ENCODE results near the gene REV3L.
"Not testable (repeated sequence)": the region's sequence is repeated elsewhere in the genome, so short reads cannot be mapped to it uniquely, and the experiment has no call there.

Gene REV3L

DNA sequence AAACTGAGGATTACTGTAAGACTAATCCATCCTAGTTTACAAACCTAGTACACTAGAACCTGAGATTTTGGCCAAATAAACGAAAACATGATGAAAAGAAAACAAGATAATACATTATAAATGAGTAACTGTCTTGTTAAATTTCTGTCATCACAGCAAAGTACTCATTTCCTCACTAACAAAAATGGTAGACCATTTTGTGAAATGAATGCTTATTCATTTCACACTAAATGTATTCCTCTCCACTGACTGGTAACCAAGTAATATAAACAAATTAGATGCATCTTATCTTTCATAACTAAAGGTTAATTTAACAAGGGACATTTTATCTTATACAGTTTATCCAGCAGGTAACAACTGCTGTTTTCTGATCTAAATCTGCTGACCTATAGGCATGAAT lies 143.7 kb downstream of the REV3L start:
- WGBS, 2 experiments (ENCODE audit: insufficient coverage in 2 of 2): no CpG with 5 or more reads among the region's 1 CpG
- no peak overlapping the region for H3K4me3 ChIP-seq (ENCODE audit: extremely low read depth, insufficient read depth, low read length, poor library complexity, severe bottlenecking)
- H3K4me1 ChIP-seq (ENCODE audit: control insufficient read depth, insufficient read depth, low read length, poor library complexity, severe bottlenecking): no peaks in the 10 kb centered on the region
- H3K36me3 ChIP-seq (ENCODE audit: control insufficient read depth, insufficient read depth, low read length): peaks cover 16% of the 10 kb centered on the region
- no peak overlapping the region for H3K27ac ChIP-seq (ENCODE audit: low read depth, low read length, severe bottlenecking)
- H3K9me3 ChIP-seq (ENCODE audit: control insufficient read depth, low read length): no peaks in the 10 kb centered on the region

DNA sequence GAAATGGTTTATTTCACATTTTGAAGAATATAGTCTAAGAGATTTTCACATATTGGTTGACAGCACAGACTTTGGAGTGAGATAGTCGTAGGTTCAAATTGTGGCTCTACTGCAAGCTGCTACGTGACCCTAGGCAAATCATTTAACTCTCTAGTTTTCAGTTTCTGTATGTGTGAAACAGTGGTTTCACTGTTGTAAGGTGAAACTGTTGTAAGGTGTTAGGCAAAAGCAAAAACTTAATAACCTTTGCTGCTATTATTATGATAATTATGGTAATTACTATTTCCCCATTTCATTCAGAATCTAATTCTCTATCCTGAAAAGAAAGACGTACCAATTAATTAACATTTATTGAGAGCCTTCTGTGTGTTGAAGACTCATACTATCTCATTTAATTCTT lies 144.2 kb downstream of the REV3L start:
- Histone ChIP-seq H3K4me3 (ENCODE audit: extremely low read depth, insufficient read depth, low read length, poor library complexity, severe bottlenecking) (no peak overlapping the region), H3K4me1 (ENCODE audit: control insufficient read depth, insufficient read depth, low read length, poor library complexity, severe bottlenecking) (no peaks in the 10 kb centered on the region), H3K9me3 (ENCODE audit: control insufficient read depth, low read length) (no peaks in the 10 kb centered on the region), H3K27ac (ENCODE audit: low read depth, low read length, severe bottlenecking) (no peak overlapping the region), H3K36me3 (ENCODE audit: control insufficient read depth, insufficient read depth, low read length) (peaks cover 16% of the 10 kb centered on the region)
- WGBS, 2 experiments (ENCODE audit: insufficient coverage in 2 of 2): no CpG with 5 or more reads among the region's 3 CpGs

DNA sequence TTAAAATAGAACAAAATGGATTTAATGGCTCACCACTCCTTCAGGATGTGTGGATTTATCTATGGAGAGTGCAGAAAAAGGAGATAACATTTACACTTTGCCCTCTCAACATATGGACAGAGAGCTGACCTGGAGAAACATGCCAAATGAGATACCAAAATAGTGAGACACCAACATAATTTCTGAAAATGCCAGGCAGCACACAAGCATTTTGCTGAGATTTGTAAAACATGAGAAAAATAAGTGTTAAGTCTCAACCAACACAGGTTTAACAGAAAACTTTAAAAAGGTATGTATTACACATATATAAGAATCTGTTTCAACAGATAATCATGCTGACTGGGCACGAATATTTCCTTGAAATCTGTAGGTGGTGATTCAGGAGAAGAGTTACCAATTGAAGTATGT lies 145.2 kb downstream of the REV3L start:
- peaks cover 15% of the 10 kb centered on the region for H3K36me3 ChIP-seq (ENCODE audit: control insufficient read depth, insufficient read depth, low read length)
- H3K9me3 ChIP-seq (ENCODE audit: control insufficient read depth, low read length): no peaks in the 10 kb centered on the region
- no CpG with 5 or more reads among the region's 1 CpG for WGBS, 2 experiments (ENCODE audit: insufficient coverage in 2 of 2)
- H3K4me3 ChIP-seq (ENCODE audit: extremely low read depth, insufficient read depth, low read length, poor library complexity, severe bottlenecking): no peak overlapping the region
- no peak overlapping the region for H3K27ac ChIP-seq (ENCODE audit: low read depth, low read length, severe bottlenecking)
- no peaks in the 10 kb centered on the region for H3K4me1 ChIP-seq (ENCODE audit: control insufficient read depth, insufficient read depth, low read length, poor library complexity, severe bottlenecking)

DNA sequence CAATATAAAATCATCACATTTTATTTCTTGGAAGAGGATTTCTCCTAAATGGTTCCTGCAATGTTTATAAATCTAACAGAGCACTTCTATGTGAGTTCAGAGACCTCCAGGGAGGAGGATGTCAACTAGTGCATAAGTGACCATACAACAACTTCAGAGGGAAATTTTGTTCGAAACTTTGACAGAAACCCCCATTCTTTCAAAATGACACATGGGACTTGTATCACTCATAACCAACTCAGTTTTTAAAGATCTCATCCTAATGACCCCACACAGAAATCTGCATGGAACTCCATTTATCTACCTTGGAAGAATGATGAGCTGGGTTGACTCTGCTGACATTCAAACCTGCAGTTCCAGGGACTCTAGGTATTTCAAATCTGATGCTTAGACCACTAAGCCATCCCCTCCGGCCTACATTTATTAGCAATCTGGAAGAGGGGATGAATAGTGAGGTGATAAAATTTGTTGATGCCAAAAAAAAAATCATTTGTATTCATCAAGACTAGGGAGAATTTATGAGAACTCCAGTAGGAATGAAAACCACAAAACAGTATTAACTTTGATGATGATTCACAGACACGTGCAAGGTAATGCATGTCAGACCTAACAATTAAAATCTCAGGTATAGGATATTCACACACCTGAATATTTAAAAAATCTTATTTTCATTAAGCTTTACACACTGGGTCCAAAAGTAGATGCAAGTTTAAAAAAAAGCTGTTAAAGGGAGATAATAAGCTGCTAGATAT lies 153.0 kb downstream of the REV3L start:
- Histone ChIP-seq H3K4me1 (ENCODE audit: control insufficient read depth, insufficient read depth, low read length, poor library complexity, severe bottlenecking) (no peaks in the 10 kb centered on the region), H3K4me3 (ENCODE audit: extremely low read depth, insufficient read depth, low read length, poor library complexity, severe bottlenecking) (no peak overlapping the region), H3K36me3 (ENCODE audit: control insufficient read depth, insufficient read depth, low read length) (peaks cover 25% of the 10 kb centered on the region), H3K27ac (ENCODE audit: low read depth, low read length, severe bottlenecking) (no peak overlapping the region), H3K9me3 (ENCODE audit: control insufficient read depth, low read length) (no peaks in the 10 kb centered on the region)
- WGBS, 2 experiments (ENCODE audit: insufficient coverage in 2 of 2): 100% methylated on average over 1 of the region's 3 CpGs; no CpG with 5 or more reads in 1 of the 2 experiments

DNA sequence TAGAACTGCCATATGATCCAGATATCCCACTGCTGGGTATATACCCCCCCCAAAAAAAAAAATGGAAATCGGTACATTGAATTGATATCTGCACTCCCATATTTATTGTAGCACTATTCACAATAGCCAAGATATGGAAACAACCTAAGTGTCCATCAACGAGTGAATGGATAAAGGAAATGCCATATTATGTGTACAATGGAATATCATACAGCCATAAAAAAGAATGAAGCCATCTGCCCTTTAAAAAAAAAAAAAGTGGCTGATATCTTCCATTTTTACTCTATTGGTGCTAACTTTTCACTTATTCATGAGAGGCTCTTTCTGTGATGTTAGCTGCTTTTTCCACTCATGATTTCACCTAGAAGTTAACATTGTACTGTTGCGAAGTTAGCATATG lies 156.5 kb downstream of the REV3L start:
- H3K27ac ChIP-seq (ENCODE audit: low read depth, low read length, severe bottlenecking): no peak overlapping the region
- no peaks in the 10 kb centered on the region for H3K4me1 ChIP-seq (ENCODE audit: control insufficient read depth, insufficient read depth, low read length, poor library complexity, severe bottlenecking)
- H3K36me3 ChIP-seq (ENCODE audit: control insufficient read depth, insufficient read depth, low read length): peaks cover 26% of the 10 kb centered on the region
- no CpG with 5 or more reads among the region's 3 CpGs for WGBS, 2 experiments (ENCODE audit: insufficient coverage in 2 of 2)
- no peaks in the 10 kb centered on the region for H3K9me3 ChIP-seq (ENCODE audit: control insufficient read depth, low read length)
- no peak overlapping the region for H3K4me3 ChIP-seq (ENCODE audit: extremely low read depth, insufficient read depth, low read length, poor library complexity, severe bottlenecking)

- Histone ChIP-seq H3K4me3 (ENCODE audit: extremely low read depth, insufficient read depth, low read length, poor library complexity, severe bottlenecking) (no peak overlapping the region), H3K9me3 (ENCODE audit: control insufficient read depth, low read length) (no peaks in the 10 kb centered on the region), H3K27ac (ENCODE audit: low read depth, low read length, severe bottlenecking) (no peak overlapping the region), H3K36me3 (ENCODE audit: control insufficient read depth, insufficient read depth, low read length) (peaks cover 25% of the 10 kb centered on the region), H3K4me1 (ENCODE audit: control insufficient read depth, insufficient read depth, low read length, poor library complexity, severe bottlenecking) (no peaks in the 10 kb centered on the region)
- WGBS, 2 experiments (ENCODE audit: insufficient coverage in 2 of 2): 90 to 100% methylated on average over 1 of the region's 2 CpGs
Measured at GRCh38 chr6:111322145-111322544, 160.9 kb downstream of the REV3L start.

DNA sequence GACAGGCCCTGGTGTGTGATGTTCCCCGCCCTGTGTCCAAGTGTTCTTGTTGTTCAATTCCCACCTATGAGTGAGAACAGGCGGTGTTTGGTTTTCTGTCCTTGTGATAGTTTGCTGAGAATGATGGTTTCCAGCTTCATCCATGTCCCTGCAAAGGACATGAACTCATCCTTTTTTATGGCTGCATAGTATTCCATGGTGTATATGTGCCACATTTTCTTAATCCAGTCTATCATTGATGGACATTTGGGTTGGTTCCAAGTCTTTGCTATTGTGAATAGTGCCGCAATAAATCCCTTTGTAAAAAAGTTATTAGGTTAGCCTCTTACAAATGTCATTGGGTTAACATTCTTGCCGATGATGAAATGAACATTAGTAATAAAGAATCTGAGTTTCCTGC lies 175.1 kb downstream of the REV3L start:
- 88 to 100% methylated on average over 1 to 2 of the region's 4 CpGs for WGBS, 2 experiments (ENCODE audit: insufficient coverage in 2 of 2)
- H3K4me3 ChIP-seq (ENCODE audit: extremely low read depth, insufficient read depth, low read length, poor library complexity, severe bottlenecking); H3K9me3 ChIP-seq (ENCODE audit: control insufficient read depth, low read length): not testable (repeated sequence)

GRCh38 chr6:111307275-111307858 lies 175.7 kb downstream of the REV3L start:
- no peaks in the 10 kb centered on the region for H3K9me3 ChIP-seq (ENCODE audit: control insufficient read depth, low read length)
- peaks cover 49% of the 10 kb centered on the region for H3K36me3 ChIP-seq (ENCODE audit: control insufficient read depth, insufficient read depth, low read length)
- H3K4me3 ChIP-seq (ENCODE audit: extremely low read depth, insufficient read depth, low read length, poor library complexity, severe bottlenecking): no peak overlapping the region
- H3K27ac ChIP-seq (ENCODE audit: low read depth, low read length, severe bottlenecking): no peak overlapping the region
- no peaks in the 10 kb centered on the region for H3K4me1 ChIP-seq (ENCODE audit: control insufficient read depth, insufficient read depth, low read length, poor library complexity, severe bottlenecking)
- 93 to 98% methylated on average over 4 to 7 of the region's 7 CpGs for WGBS, 2 experiments (ENCODE audit: insufficient coverage in 2 of 2)

More for the DNA sequence above, 175.1 kb downstream of the REV3L start:
- not testable (repeated sequence) for H3K4me1 ChIP-seq (ENCODE audit: control insufficient read depth, insufficient read depth, low read length, poor library complexity, severe bottlenecking); H3K27ac ChIP-seq (ENCODE audit: low read depth, low read length, severe bottlenecking)
- peaks cover 55% of the 10 kb centered on the region for H3K36me3 ChIP-seq (ENCODE audit: control insufficient read depth, insufficient read depth, low read length)

GRCh38 chr6:111306104-111306888 lies 176.7 kb downstream of the REV3L start:
- no peaks in the 10 kb centered on the region for H3K9me3 ChIP-seq (ENCODE audit: control insufficient read depth, low read length)
- no peaks in the 10 kb centered on the region for H3K4me1 ChIP-seq (ENCODE audit: control insufficient read depth, insufficient read depth, low read length, poor library complexity, severe bottlenecking)
- H3K27ac ChIP-seq (ENCODE audit: low read depth, low read length, severe bottlenecking): no peak overlapping the region
- H3K36me3 ChIP-seq (ENCODE audit: control insufficient read depth, insufficient read depth, low read length): peaks cover 53% of the 10 kb centered on the region
- WGBS, 2 experiments (ENCODE audit: insufficient coverage in 2 of 2): 91 to 92% methylated on average over 6 of the region's 8 CpGs
- H3K4me3 ChIP-seq (ENCODE audit: extremely low read depth, insufficient read depth, low read length, poor library complexity, severe bottlenecking): no peak overlapping the region

DNA sequence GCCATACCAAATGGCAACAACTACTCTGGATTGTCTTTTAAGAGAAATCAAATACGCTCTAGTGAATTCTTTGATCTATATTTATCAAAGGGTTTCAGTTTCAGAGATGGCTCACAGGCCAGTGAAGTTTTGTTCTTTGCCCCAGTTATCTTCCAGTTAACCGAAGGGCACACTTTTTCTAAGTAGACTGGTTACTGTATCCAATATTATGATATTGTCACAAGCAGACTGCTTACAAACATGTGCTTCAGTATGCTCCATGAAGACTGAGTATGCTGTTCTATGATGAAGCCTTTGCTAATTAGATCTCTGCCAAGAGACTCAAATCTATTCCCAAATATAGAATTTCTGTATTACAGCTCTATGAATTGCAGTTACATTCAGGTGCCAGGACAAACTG lies 181.1 kb downstream of the REV3L start:
- WGBS, 2 experiments (ENCODE audit: insufficient coverage in 2 of 2): no CpG with 5 or more reads among the region's 2 CpGs
- Histone ChIP-seq H3K36me3 (ENCODE audit: control insufficient read depth, insufficient read depth, low read length) (peaks cover 26% of the 10 kb centered on the region), H3K9me3 (ENCODE audit: control insufficient read depth, low read length) (no peaks in the 10 kb centered on the region), H3K27ac (ENCODE audit: low read depth, low read length, severe bottlenecking) (no peak overlapping the region), H3K4me1 (ENCODE audit: control insufficient read depth, insufficient read depth, low read length, poor library complexity, severe bottlenecking) (no peaks in the 10 kb centered on the region), H3K4me3 (ENCODE audit: extremely low read depth, insufficient read depth, low read length, poor library complexity, severe bottlenecking) (no peak overlapping the region)
